ENCODE results near the gene P4HA2. TPM values are rescaled to one million over a fixed set of nuclear protein-coding genes. Genes with fewer than 3 reads are reported as not detected.

P4HA2 gene
- polyA plus RNA-seq (ENCODE audit: insufficient read length in 10 of 10) = 10 to 100 TPM; 52.9 to 81.0 (median 60.4) TPM
- long read RNA-seq, donor 1, partial matches to known transcripts = 0 of 5 reads
- long read RNA-seq, donor 1, other reads (novel, unspliced or antisense) = 0 of 5 reads
- long read RNA-seq, donor 2, transcript P4HA2-202 (15 exons, 2,313 nt) = major isoform, 5 of 9 reads
- long read RNA-seq, donor 2, partial matches to known transcripts = 0 of 9 reads
- long read RNA-seq, donor 2, other reads (novel, unspliced or antisense) = 0 of 9 reads
- long read RNA-seq, donor 3 = 0 reads
- long read RNA-seq, donor 4, partial matches to known transcripts = 0 of 5 reads
- long read RNA-seq, donor 4, other reads (novel, unspliced or antisense) = 0 of 5 reads
- long read RNA-seq, donor 5, partial matches to known transcripts = 0 of 4 reads
- long read RNA-seq, donor 5, other reads (novel, unspliced or antisense) = 0 of 4 reads
- long read RNA-seq, donor 6, partial matches to known transcripts = 6 of 17 reads
- long read RNA-seq, donor 6, other reads (novel, unspliced or antisense) = 0 of 17 reads
- long read RNA-seq, donor 7, transcript P4HA2-202 (15 exons, 2,313 nt) = major isoform, 8 of 11 reads
- long read RNA-seq, donor 7, partial matches to known transcripts = 0 of 11 reads
- long read RNA-seq, donor 7, other reads (novel, unspliced or antisense) = 0 of 11 reads
- long read RNA-seq, donor 8, transcript P4HA2-202 (15 exons, 2,313 nt) = major isoform, 6 of 8 reads
- long read RNA-seq, donor 8, partial matches to known transcripts = 0 of 8 reads
- long read RNA-seq, donor 8, other reads (novel, unspliced or antisense) = 0 of 8 reads
- long read RNA-seq, donor 9, partial matches to known transcripts = 0 of 2 reads
- long read RNA-seq, donor 9, other reads (novel, unspliced or antisense) = 0 of 2 reads

GRCh38 chr5:132227485-132228240, at the start of gene P4HA2:
Gene P4HA2, minus strand, starts transcription at chr5:132227853. Its CDS starts 9,227 bp downstream, at chr5:132218626.
- peak; percentile 80 to 93 (median 87) for DNase-seq

GRCh38 chr5:132277256-132277655, 49.6 kb upstream of the P4HA2 start:
- peak in 1 of 3 donors; percentile 65 for DNase-seq

- no peak for DNase-seq
These were observed 47.9 kb upstream of the P4HA2 start for GRCh38 chr5:132275367-132276220.

GRCh38 chr5:132274050-132274792, 46.6 kb upstream of the P4HA2 start:
- no peak for DNase-seq

GRCh38 chr5:132273631-132274030, 46.0 kb upstream of the P4HA2 start:
- DNase-seq = no peak

- peak in 2 of 3 donors; percentile 60 to 75 for DNase-seq
These were observed 44.9 kb upstream of the P4HA2 start for GRCh38 chr5:132272311-132273210.

- no peak for DNase-seq
These were observed 43.9 kb upstream of the P4HA2 start for GRCh38 chr5:132271251-132272246.

GRCh38 chr5:132270706-132271105, 43.1 kb upstream of the P4HA2 start:
- peak in 1 of 3 donors; percentile 52 for DNase-seq

- no peak for DNase-seq
These were observed 42.6 kb upstream of the P4HA2 start for GRCh38 chr5:132270335-132270665.

GRCh38 chr5:132269635-132270334, 42.1 kb upstream of the P4HA2 start:
- DNase-seq = peak in 1 of 3 donors; percentile 24

GRCh38 chr5:132268769-132269551, 41.3 kb upstream of the P4HA2 start:
- peak in 1 of 3 donors; percentile 54 for DNase-seq

- DNase-seq = peak in 1 of 3 donors; percentile 43
These were observed 40.5 kb upstream of the P4HA2 start for GRCh38 chr5:132267931-132268768.

- DNase-seq = no peak
These were observed 39.6 kb upstream of the P4HA2 start for GRCh38 chr5:132267166-132267739.

- peak in 1 of 3 donors; percentile 6 for DNase-seq
These were observed 39.1 kb upstream of the P4HA2 start for GRCh38 chr5:132266836-132267160.
